Cerebellar nuclear complex (tissue), 1 donor: ENCODE results near the gene DAPL1.
"Not testable (repeated sequence)": the region's sequence is repeated elsewhere in the genome, so short reads cannot be mapped to it uniquely, and the experiment has no call there.

Source experiments
- DNase-seq, 2 experiments: peaks; one replicate each; lab custom pipeline; 2025; lab: John Stamatoyannopoulos, UW

Gene DAPL1

GRCh38 chr2:158823486-158824237, 28.5 kb downstream of the DAPL1 start:
- DNase-seq: no peak

- no peak for DNase-seq
These were observed 29.9 kb downstream of the DAPL1 start for GRCh38 chr2:158825021-158825420.

- no peak for DNase-seq
These were observed 31.8 kb downstream of the DAPL1 start for GRCh38 chr2:158826965-158827364.

- no peak for DNase-seq
These were observed 33.5 kb downstream of the DAPL1 start for GRCh38 chr2:158828378-158829164.

- DNase-seq: no peak
These were observed 34.0 kb downstream of the DAPL1 start for GRCh38 chr2:158829167-158829566.

- DNase-seq: no peak
These were observed 35.1 kb downstream of the DAPL1 start for GRCh38 chr2:158830201-158830600.

GRCh38 chr2:158835431-158835830, 40.3 kb downstream of the DAPL1 start:
- DNase-seq: no peak

GRCh38 chr2:158837645-158838044, 42.5 kb downstream of the DAPL1 start:
- DNase-seq: no peak

- DNase-seq: no peak
These were observed 46.7 kb downstream of the DAPL1 start for GRCh38 chr2:158841850-158842249.

GRCh38 chr2:158845444-158845843, 50.3 kb downstream of the DAPL1 start:
- no peak for DNase-seq

GRCh38 chr2:158845859-158846258, 50.7 kb downstream of the DAPL1 start:
- no peak for DNase-seq

GRCh38 chr2:158847526-158847925, 52.4 kb downstream of the DAPL1 start:
- not testable (repeated sequence) for DNase-seq

- DNase-seq: not testable (repeated sequence)
These were observed 53.2 kb downstream of the DAPL1 start for GRCh38 chr2:158848031-158848970.

- not testable (repeated sequence) for DNase-seq
These were observed 65.1 kb downstream of the DAPL1 start for GRCh38 chr2:158860179-158860578.

- DNase-seq: not testable (repeated sequence)
These were observed 66.5 kb downstream of the DAPL1 start for GRCh38 chr2:158861626-158862025.

- not testable (repeated sequence) for DNase-seq
These were observed 70.4 kb downstream of the DAPL1 start for GRCh38 chr2:158865469-158865868.
